B cell (primary cell): ENCODE results near the gene CEACAM16.

Experiments
- CTCF ChIP-seq: fragments of 200-600 bp; IDR thresholded peaks from one replicate; pipeline ENCODE4 v1.8.0; 2022; ENCODE audit warnings: antibody characterized with exemption, mild to moderate bottlenecking
- EZH2 ChIP-seq: IDR thresholded peaks from 2 replicates; pipeline ENCODE4 v1.6.1; 2012; ENCODE audit warnings: borderline replicate concordance, low read depth, mild to moderate bottlenecking, moderate library complexity, low read length; ENCODE audit not compliant: insufficient read depth, poor library complexity, severe bottlenecking

- TF ChIP-seq CTCF (no peak), EZH2 (no peak)
These were observed 35.4 kb downstream of the CEACAM16 start for GRCh38 chr19:44734357-44734756.
